A549 (cell line): ENCODE data around the gene TCERG1L.

ENCODE experiments used
- CTCF ChIP-seq: fragments of >200 bp; sonication (Bioruptor Twin); formaldehyde crosslinking; IDR thresholded peaks from 3 replicates; pipeline ENCODE4 v1.5.1; 2016
- EHMT2 ChIP-seq: fragments of 200-600 bp; sonication (generic); IDR thresholded peaks from 2 replicates; pipeline ENCODE4 v1.6.1; 2016; ENCODE audit warnings: antibody characterized with exemption, low read depth, mild to moderate bottlenecking, moderate library complexity
- EP300 ChIP-seq, 2 experiments: fragments of >200 bp; sonication (Bioruptor Twin); formaldehyde crosslinking; IDR thresholded peaks; 2 replicates in 1 of 2; 3 replicates in 1 of 2; pipeline ENCODE4 v1.6.1; 2016 to 2017
- ESRRA ChIP-seq: fragments of 150-350 bp; IDR thresholded peaks from 2 replicates; pipeline ENCODE4 v1.6.1; 2014; ENCODE audit warnings: mild to moderate bottlenecking, low read length, borderline replicate concordance
- HDAC2 ChIP-seq: fragments of 200-600 bp; sonication (generic); IDR thresholded peaks from 2 replicates; pipeline ENCODE4 v1.6.1; 2016
- JUN ChIP-seq, 2 experiments: fragments of >200 bp; sonication (Bioruptor Twin); formaldehyde crosslinking; IDR thresholded peaks; 2 replicates in 1 of 2; 3 replicates in 1 of 2; pipeline ENCODE4 v1.6.1; 2016 to 2017
- JUNB ChIP-seq: fragments of >200 bp; sonication (Bioruptor Twin); formaldehyde crosslinking; IDR thresholded peaks from 2 replicates; pipeline ENCODE4 v1.6.1; 2016
- MAX ChIP-seq: IDR thresholded peaks from 2 replicates; pipeline ENCODE4 v1.6.1; 2012
- POLR2A ChIP-seq: IDR thresholded peaks from 2 replicates; pipeline ENCODE4 v1.6.1; 2012; ENCODE audit warnings: mild to moderate bottlenecking, low read length

GRCh38 chr10:131358741-131359442, 47.4 kb upstream of the TCERG1L start:
- no peak for TF ChIP-seq CTCF
- no peak for TF ChIP-seq MAX
- no peak for TF ChIP-seq JUN (IDR thresholded peaks at IDR 0.05)
- no peak for TF ChIP-seq EP300 (IDR thresholded peaks at IDR 0.05)
- no peak for TF ChIP-seq POLR2A
- TF ChIP-seq HDAC2: no peak
- TF ChIP-seq EHMT2: no peak
- TF ChIP-seq ESRRA: no peak
- no peak for TF ChIP-seq JUNB
